K562 (cell line): Measurements from ENCODE around the gene SAMD8. TPM values are rescaled to one million over a fixed set of nuclear protein-coding genes. Genes with fewer than 3 reads are reported as not detected.
A peak's percentile ranks its signal among the peaks of the same experiment; 100 is the strongest.

Experiments used
- CREB1 ChIP-seq, 2 experiments: sonication (generic) in 1 of 2; formaldehyde crosslinking in 1 of 2; IDR thresholded peaks; 2 replicates each; pipeline versions ENCODE4 v1.6.1 to v1.8.0; 2012 to 2022; ENCODE audit warnings: inconsistent platforms in 1 of 2, mild to moderate bottlenecking in 1 of 2, missing genetic modification reagents in 1 of 2, moderate library complexity in 1 of 2
- CREM ChIP-seq: IDR thresholded peaks from 2 replicates; pipeline ENCODE4 v1.6.1; 2014; ENCODE audit warnings: antibody characterized with exemption, low read depth
- GABPB1 ChIP-seq: sonication (generic); formaldehyde crosslinking; IDR thresholded peaks from 2 replicates; pipeline ENCODE4 v1.8.0; 2022; ENCODE audit warnings: mild to moderate bottlenecking, missing genetic modification reagents
- ILK ChIP-seq: fragments of 450-650 bp; IDR thresholded peaks from 2 replicates; pipeline ENCODE4 v1.6.1; 2016; ENCODE audit warnings: missing genetic modification characterization, low read depth, mild to moderate bottlenecking, missing compliant biosample characterization, moderate library complexity, borderline replicate concordance
- JUN ChIP-seq, 2 experiments: sonication (generic) in 1 of 2; formaldehyde crosslinking in 1 of 2; IDR thresholded peaks; 2 replicates each; pipeline versions ENCODE4 v1.6.1 to v1.8.0; 2012 to 2022; ENCODE audit warnings: borderline replicate concordance in 2 of 2, mild to moderate bottlenecking in 2 of 2, improper control_type of control experiment in 1 of 2, low read depth in 1 of 2, low read length in 1 of 2, missing genetic modification reagents in 1 of 2
- NFE2 ChIP-seq: IDR thresholded peaks from 2 replicates; pipeline ENCODE4 v1.6.1; 2014; ENCODE audit warnings: antibody characterized with exemption, low read depth
- NR1H2 ChIP-seq: sonication (generic); formaldehyde crosslinking; IDR thresholded peaks from 2 replicates; pipeline ENCODE4 v1.4.0; 2020; ENCODE audit warnings: mild to moderate bottlenecking, missing genetic modification reagents
- POLR2AphosphoS2 ChIP-seq: IDR thresholded peaks from 2 replicates; pipeline ENCODE4 v1.6.1; 2012; ENCODE audit warnings: low read length, improper control_type of control experiment
- RAD51 ChIP-seq: fragments of 450-650 bp; IDR thresholded peaks from 2 replicates; pipeline ENCODE4 v1.7.1; 2016; ENCODE audit warnings: low read depth, mild to moderate bottlenecking, borderline replicate concordance
- SMC3 ChIP-seq: conservative IDR thresholded peaks from 2 replicates; pipeline ENCODE4 v1.6.1; 2011; ENCODE audit warnings: low read depth, low read length, improper control_type of control experiment; ENCODE audit not compliant: insufficient read depth
- SOX6 ChIP-seq: fragments of 450-650 bp; IDR thresholded peaks from 2 replicates; pipeline ENCODE4 v1.6.1; 2014; ENCODE audit warnings: mild to moderate bottlenecking
- TEAD4 ChIP-seq, 2 experiments: sonication (generic) in 1 of 2; formaldehyde crosslinking in 1 of 2; IDR thresholded peaks; 2 replicates each; pipeline versions ENCODE4 v1.6.1 to v1.8.0; 2012 to 2022; ENCODE audit warnings: borderline replicate concordance in 1 of 2, inconsistent platforms in 1 of 2, low read length in 1 of 2, mild to moderate bottlenecking in 1 of 2, missing genetic modification reagents in 1 of 2
- TFAP4 ChIP-seq: sonication (generic); formaldehyde crosslinking; IDR thresholded peaks from 2 replicates; pipeline ENCODE4 v1.8.0; 2022; ENCODE audit warnings: missing genetic modification reagents, mild to moderate bottlenecking, moderate library complexity, borderline replicate concordance
- TOE1 ChIP-seq, 2 experiments: fragments of 450-650 bp in 1 of 2; sonication (generic) in 1 of 2; formaldehyde crosslinking in 1 of 2; IDR thresholded peaks; 2 replicates each; pipeline versions ENCODE4 v1.7.1 to v1.8.0; 2016 to 2022; ENCODE audit warnings: borderline replicate concordance in 2 of 2, mild to moderate bottlenecking in 2 of 2, antibody characterized with exemption in 1 of 2, inconsistent platforms in 1 of 2, low read depth in 1 of 2, missing genetic modification reagents in 1 of 2, moderate library complexity in 1 of 2
- ZNF592 ChIP-seq: fragments of 450-650 bp; IDR thresholded peaks from 2 replicates; pipeline ENCODE4 v1.6.1; 2017; ENCODE audit warnings: antibody characterized with exemption, mild to moderate bottlenecking
- polyA plus RNA-seq, 8 experiments: library from polyadenylated mRNA; depleted of rRNA in 4 of 8; stranded (reverse) in 5 of 8; unstranded in 3 of 8; fragments of >200 nt; fragmentation: Nextera tagmentation in 2 of 8; fragmentation: Illumina TruSeq in 1 of 8; extraction: Ambion mirVana in 2 of 8; extraction: Trizol in 1 of 8; gene quantifications; 2 replicates each; pipeline versions ENCODE4 v1.2.1 to v1.2.3, GENCODE V29; 2011 to 2014; ENCODE audit warnings: inconsistent platforms in 1 of 8, missing spikeins in 1 of 8
- total RNA-seq, 7 experiments: library from RNA; depleted of rRNA in 6 of 7; stranded (reverse); fragments of >200 nt in 6 of 7; fragmentation: Illumina TruSeq in 2 of 7; extraction: Trizol in 2 of 7; gene quantifications; 2 replicates each; pipeline versions ENCODE4 v1.2.1 to v1.2.3, GENCODE V29; 2011 to 2021; ENCODE audit warnings: low replicate concordance in 1 of 7
- TF ChIP-seq, protein P1 (sequence below): fragments of 450-650 bp; formaldehyde crosslinking; IDR thresholded peaks from 2 replicates; pipeline ENCODE4 v1.4.0; 2020; ENCODE audit warnings: mild to moderate bottlenecking, moderate library complexity
- TF ChIP-seq, protein P2 (sequence below): fragments of 200-800 bp; sonication (Bioruptor generic); IDR thresholded peaks from 2 replicates; pipeline ENCODE4 v1.6.1; 2017; ENCODE audit warnings: missing genetic modification characterization, missing compliant biosample characterization

SAMD8 gene
- total and polyA plus RNA-seq, 9 of the 15 experiments (the other 6 are each of a cell fraction or from before 2014, with no cell fraction given) = 2.7 to 16.1 (median 6.2) TPM

- TF ChIP-seq, protein P1, sequence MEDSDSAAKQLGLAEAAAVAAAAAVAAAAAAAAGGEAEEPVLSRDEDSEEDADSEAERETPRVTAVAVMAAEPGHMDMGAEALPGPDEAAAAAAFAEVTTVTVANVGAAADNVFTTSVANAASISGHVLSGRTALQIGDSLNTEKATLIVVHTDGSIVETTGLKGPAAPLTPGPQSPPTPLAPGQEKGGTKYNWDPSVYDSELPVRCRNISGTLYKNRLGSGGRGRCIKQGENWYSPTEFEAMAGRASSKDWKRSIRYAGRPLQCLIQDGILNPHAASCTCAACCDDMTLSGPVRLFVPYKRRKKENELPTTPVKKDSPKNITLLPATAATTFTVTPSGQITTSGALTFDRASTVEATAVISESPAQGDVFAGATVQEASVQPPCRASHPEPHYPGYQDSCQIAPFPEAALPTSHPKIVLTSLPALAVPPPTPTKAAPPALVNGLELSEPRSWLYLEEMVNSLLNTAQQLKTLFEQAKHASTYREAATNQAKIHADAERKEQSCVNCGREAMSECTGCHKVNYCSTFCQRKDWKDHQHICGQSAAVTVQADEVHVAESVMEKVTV (CRISPR knock-in tag) = peak; percentile 67
- peak; percentile 45; the same call in 1 of the 2 replicates for TF ChIP-seq GABPB1 (CRISPR knock-in tag)
- no peak for TF ChIP-seq ILK
- TF ChIP-seq TOE1 (IDR thresholded peaks at IDR 0.05; ENCODE audit: borderline replicate concordance) = peak; percentile 59; the same call in 1 of the 2 replicates
- no peak for TF ChIP-seq TOE1 (CRISPR knock-in tag; IDR thresholded peaks at IDR 0.05; ENCODE audit: borderline replicate concordance, low read depth)
- peak; percentile 72; the same call in 1 of the 2 replicates for TF ChIP-seq CREM
- TF ChIP-seq NR1H2 (CRISPR knock-in tag) = no peak
- peak; percentile 92 for TF ChIP-seq TFAP4 (CRISPR knock-in tag)
- 0 out of 2 replicates have a peak, but pooled peaks have one; percentile 35 for TF ChIP-seq TEAD4 (IDR thresholded peaks at IDR 0.05; ENCODE audit: low read length)
- no peak for TF ChIP-seq TEAD4 (CRISPR knock-in tag; IDR thresholded peaks at IDR 0.05; ENCODE audit: borderline replicate concordance)
- TF ChIP-seq RAD51 = peak; percentile 66; the same call in 1 of the 2 replicates
- TF ChIP-seq CREB1 (IDR thresholded peaks at IDR 0.05) = peak; percentile 66; the same call in 1 of the 2 replicates
- TF ChIP-seq CREB1 (CRISPR knock-in tag; IDR thresholded peaks at IDR 0.05) = peak; percentile 44; the same call in 1 of the 2 replicates
- 0 out of 2 replicates have a peak, but pooled peaks have one; percentile 46 for TF ChIP-seq NFE2
- TF ChIP-seq SMC3 = peak; percentile 78
- peak; percentile 61; the same call in 1 of the 2 replicates for TF ChIP-seq ZNF592
- TF ChIP-seq POLR2AphosphoS2 = peak; percentile 47; the same call in 1 of the 2 replicates
- TF ChIP-seq SOX6 = peak; percentile 34; the same call in 1 of the 2 replicates
- TF ChIP-seq, protein P2, sequence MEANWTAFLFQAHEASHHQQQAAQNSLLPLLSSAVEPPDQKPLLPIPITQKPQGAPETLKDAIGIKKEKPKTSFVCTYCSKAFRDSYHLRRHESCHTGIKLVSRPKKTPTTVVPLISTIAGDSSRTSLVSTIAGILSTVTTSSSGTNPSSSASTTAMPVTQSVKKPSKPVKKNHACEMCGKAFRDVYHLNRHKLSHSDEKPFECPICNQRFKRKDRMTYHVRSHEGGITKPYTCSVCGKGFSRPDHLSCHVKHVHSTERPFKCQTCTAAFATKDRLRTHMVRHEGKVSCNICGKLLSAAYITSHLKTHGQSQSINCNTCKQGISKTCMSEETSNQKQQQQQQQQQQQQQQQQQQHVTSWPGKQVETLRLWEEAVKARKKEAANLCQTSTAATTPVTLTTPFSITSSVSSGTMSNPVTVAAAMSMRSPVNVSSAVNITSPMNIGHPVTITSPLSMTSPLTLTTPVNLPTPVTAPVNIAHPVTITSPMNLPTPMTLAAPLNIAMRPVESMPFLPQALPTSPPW (CRISPR knock-in tag) = no peak
- TF ChIP-seq JUN (IDR thresholded peaks at IDR 0.05; ENCODE audit: borderline replicate concordance, low read depth, low read length) = 0 out of 2 replicates have a peak, but pooled peaks have one; percentile 51
- no peak for TF ChIP-seq JUN (CRISPR knock-in tag; IDR thresholded peaks at IDR 0.05; ENCODE audit: borderline replicate concordance)
Measured at GRCh38 chr10:75230600-75231038, 119.2 kb downstream of the SAMD8 start (continued).
